C4-2B (cell line): Measurements from ENCODE around the gene ETV6.

Source experiments
- H3K27ac ChIP-seq: fragments of 450-650 bp; 2 replicates; pipeline ENCODE4 v1.5.1; 2017
- ZFX ChIP-seq: fragments of 450-650 bp; IDR thresholded peaks from 2 replicates; pipeline ENCODE4 v1.6.1; 2017
- TF ChIP-seq, protein P1 (sequence below): fragments of 450-650 bp; conservative IDR thresholded peaks from 2 replicates; pipeline ENCODE4 v1.5.1; 2017; ENCODE audit warnings: mild to moderate bottlenecking

Gene ETV6

DNA sequence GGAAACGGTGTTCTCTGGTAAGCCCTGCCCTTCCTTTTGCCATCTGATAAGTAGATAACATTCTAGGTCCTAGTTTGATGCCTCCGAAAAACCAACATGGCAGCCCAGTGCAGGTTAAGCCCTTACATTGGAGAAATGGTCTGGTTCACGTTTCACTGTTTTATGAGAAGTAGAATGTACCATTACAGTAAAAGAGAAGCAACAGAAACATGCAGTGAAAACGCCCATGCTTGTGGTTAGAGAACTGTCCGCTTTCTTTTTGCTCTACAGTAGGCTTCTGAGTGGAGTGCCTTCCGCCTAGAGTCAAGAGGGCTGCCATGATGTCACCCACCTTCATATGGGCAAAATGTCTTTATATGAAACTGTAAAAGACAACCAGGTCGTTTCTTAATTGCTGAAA, 230.9 kb downstream of the ETV6 start:
- TF ChIP-seq ZFX, result no peak
- TF ChIP-seq, protein P1, sequence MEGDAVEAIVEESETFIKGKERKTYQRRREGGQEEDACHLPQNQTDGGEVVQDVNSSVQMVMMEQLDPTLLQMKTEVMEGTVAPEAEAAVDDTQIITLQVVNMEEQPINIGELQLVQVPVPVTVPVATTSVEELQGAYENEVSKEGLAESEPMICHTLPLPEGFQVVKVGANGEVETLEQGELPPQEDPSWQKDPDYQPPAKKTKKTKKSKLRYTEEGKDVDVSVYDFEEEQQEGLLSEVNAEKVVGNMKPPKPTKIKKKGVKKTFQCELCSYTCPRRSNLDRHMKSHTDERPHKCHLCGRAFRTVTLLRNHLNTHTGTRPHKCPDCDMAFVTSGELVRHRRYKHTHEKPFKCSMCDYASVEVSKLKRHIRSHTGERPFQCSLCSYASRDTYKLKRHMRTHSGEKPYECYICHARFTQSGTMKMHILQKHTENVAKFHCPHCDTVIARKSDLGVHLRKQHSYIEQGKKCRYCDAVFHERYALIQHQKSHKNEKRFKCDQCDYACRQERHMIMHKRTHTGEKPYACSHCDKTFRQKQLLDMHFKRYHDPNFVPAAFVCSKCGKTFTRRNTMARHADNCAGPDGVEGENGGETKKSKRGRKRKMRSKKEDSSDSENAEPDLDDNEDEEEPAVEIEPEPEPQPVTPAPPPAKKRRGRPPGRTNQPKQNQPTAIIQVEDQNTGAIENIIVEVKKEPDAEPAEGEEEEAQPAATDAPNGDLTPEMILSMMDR, result no peak
- H3K27ac ChIP-seq, result no peak overlapping the region

DNA sequence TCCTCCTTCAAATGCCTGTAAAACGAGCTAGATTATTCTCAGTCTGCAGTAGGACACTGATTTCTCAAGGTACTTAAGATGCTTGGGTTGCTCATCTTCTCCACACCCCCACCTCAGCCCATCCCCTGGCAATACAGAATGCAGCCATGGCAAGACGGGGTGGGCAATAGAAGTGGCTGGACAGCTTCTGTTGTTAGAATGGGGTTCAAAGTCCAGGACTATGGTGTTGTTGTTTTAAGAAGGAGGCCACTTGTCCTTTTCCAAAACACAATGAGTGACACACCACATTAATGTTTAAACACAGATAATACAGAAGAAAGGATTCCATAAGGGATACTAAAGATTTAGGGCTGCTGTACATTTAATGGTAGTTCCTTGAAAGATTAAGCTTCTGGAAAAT, 232.4 kb downstream of the ETV6 start:
- H3K27ac ChIP-seq, result no peak overlapping the region
- TF ChIP-seq, protein P1, result no peak
- no peak for TF ChIP-seq ZFX

DNA sequence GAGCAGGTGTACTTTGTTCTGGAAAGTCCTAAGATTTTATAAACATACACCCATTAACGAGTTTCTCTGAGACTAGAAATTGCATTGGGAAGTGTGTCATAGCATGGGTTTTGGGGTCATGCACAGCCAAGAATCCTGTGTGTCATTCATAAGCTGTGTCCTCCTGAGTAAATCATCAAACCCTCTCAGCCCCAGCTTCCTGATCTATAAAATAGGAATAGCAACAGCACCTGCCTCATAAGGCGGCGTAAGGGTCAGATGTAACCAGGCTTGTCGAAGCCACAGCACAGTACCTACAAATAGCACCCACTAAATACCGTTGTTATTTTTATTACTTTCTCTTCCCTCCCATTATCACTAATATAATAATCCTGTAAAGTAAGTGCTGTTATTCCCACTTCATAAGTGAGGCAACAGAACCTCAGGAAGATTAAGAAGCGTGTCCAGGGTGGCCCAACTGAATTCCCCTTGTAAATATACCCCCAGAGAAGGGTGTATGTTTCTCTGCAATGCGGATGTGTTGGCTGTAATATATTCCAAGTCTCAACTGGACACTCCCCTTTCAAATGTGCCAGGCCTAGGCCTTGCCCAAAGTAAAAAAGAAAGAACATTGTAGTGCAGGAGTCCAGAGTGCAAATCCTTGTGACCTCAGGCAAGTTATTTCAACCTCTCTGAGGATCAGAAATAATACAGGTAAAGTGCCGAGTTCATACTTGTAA, 233.0 kb downstream of the ETV6 start:
- H3K27ac ChIP-seq, result no peak overlapping the region
- TF ChIP-seq, protein P1, result no peak
- TF ChIP-seq ZFX, result no peak

DNA sequence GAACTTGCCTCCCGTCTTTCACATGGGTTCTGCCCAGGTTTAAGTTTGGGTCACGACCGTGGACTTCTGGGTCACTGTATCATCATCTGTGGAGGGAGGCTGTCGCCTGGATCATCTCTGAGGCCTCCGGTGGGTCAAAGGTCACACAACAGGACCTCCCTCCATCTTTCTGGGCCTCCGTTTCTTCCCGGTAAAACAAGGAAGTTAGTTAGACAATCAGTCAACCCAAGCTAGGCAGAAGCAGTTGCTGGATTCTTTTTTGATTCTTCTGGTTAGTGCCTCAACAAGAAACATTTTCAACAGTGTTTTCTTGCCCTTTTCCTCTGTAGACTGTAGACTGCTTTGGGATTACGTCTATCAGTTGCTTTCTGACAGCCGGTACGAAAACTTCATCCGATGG, 234.6 kb downstream of the ETV6 start:
- TF ChIP-seq ZFX, result no peak
- TF ChIP-seq, protein P1, result no peak
- peak overlapping the region; percentile 72; the same call in 1 of the 2 replicates for H3K27ac ChIP-seq

DNA sequence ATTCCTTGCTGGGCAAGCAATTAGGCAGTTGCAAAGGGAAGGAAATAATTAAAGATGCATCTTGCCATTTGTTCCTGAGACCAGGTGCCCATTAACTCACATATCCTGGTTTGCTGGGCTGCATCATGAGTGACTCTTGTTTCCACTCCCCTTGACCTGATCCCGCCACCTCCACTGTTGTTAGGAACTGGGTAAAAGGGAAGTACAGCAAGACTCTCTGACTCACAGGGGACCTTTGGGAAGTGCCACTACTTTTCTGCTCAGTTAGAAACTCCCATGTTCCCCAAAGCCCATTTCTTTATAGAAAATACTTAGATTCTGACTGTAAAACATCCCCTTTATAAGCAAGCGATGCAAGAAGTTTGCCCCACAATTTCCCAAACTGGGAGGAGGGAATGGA, 235.2 kb downstream of the ETV6 start:
- peak overlapping the region; percentile 72 for H3K27ac ChIP-seq
- no peak for TF ChIP-seq ZFX
- TF ChIP-seq, protein P1, result no peak

DNA sequence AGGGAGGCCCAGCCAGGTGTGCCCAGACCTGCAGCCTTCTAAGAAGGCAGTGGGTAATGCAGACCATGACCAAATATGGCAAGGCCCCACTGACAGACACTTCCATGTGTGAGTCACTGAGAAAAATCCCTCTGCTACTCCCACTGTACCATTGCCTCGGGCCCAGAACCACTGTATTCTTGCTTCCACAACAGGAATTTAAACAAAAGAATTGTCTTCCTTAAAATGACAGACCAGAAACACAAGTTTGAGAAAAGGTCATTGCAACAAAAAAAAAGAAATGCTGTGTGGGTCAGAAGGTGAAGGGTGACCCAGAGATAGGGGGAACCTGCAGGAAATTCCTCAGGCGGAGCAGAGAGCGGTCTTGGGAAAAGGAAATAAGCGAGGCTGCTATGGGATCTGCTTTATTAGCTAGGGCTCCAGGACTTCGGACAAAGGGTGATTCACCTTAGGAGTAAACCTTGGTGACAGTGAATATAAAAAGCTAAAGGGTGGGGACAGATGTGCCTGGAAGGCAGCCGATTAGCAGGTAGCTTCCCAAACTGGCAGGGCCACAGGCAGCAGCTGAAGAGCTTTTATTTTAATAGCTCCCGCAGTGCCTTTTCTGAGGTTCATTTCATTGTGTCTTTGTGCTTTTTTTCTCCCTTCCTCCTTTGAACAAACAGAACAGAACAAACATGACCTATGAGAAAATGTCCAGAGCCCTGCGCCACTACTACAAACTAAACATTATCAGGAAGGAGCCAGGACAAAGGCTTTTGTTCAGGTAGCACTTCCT, 236.0 kb downstream of the ETV6 start:
- peak overlapping the region; percentile 72 for H3K27ac ChIP-seq
- no peak for TF ChIP-seq ZFX
- TF ChIP-seq, protein P1, result no peak

DNA sequence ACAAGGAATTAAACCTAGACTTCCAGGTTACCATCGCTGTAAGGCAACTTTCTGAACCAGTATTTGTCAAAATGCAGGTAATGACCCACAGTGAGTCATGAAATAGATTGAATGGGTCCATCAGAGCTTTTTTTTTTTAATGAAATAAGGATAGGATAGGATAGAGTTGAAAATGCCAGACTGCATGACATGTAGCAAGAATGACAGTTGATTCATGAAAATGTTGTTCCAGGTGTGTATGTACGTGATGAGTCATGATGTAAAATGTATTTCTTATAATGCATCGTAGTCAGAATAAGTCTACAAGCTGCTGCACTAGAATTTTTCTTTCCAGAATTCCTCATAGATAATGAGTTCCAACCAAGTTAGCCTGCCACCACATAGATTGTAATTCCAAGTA, 236.9 kb downstream of the ETV6 start:
- no peak overlapping the region for H3K27ac ChIP-seq
- no peak for TF ChIP-seq ZFX
- TF ChIP-seq, protein P1, result no peak
